Measurements from ENCODE around the gene CIAPIN1.

The CIAPIN1 gene

GRCh38 chr16:57447186-57447962, at the start of gene CIAPIN1, which contains the start of gene COQ9:
Gene CIAPIN1, minus strand, starts transcription at chr16:57447385. Its CDS starts 6,457 bp downstream, at chr16:57440928.
Gene COQ9, plus strand, starts transcription at chr16:57447479. Its CDS starts 27 bp downstream, at chr16:57447506.
- no peaks in the 10 kb centered on the region for H3K9me3 Mint-ChIP-seq
- H3K27me3 Mint-ChIP-seq = no peaks in the 10 kb centered on the region
- H3K4me3 Mint-ChIP-seq = peak within 1 kb of the TSS; percentile 92
- peaks cover 11% of the 10 kb centered on the region for H3K4me1 Mint-ChIP-seq
- peak within 1 kb of the TSS; percentile 96 for H3K27ac Mint-ChIP-seq
- peaks cover 4% of the 10 kb centered on the region for H3K36me3 Mint-ChIP-seq
- ATAC-seq (ENCODE audit: low read depth) (peak; percentile 97), DNase-seq (ENCODE audit: low spot score in 2 of 2) (peak; percentile 83 to 84)

- DNase-seq (ENCODE audit: low spot score in 2 of 2) (no peak), ATAC-seq (ENCODE audit: low read depth) (no peak)
- Mint-ChIP-seq H3K27ac (no peak overlapping the region), H3K36me3 (no peaks in the 10 kb centered on the region), H3K4me1 (peaks cover 3% of the 10 kb centered on the region), H3K27me3 (peaks cover 3% of the 10 kb centered on the region), H3K4me3 (no peak overlapping the region), H3K9me3 (no peaks in the 10 kb centered on the region)
These were observed 46.6 kb upstream of the CIAPIN1 start for GRCh38 chr16:57493767-57494166.

- H3K9me3 Mint-ChIP-seq = no peaks in the 10 kb centered on the region
- no peak overlapping the region for H3K4me3 Mint-ChIP-seq
These were observed 42.0 kb upstream of the CIAPIN1 start for GRCh38 chr16:57489229-57489628.

GRCh38 chr16:57486858-57487834, 40.0 kb upstream of the CIAPIN1 start:
- peak; percentile 17 for ATAC-seq (ENCODE audit: low read depth)
- Mint-ChIP-seq H3K27ac (peak overlapping the region; percentile 42), H3K9me3 (no peaks in the 10 kb centered on the region), H3K36me3 (no peaks in the 10 kb centered on the region), H3K4me3 (peak overlapping the region; percentile 87), H3K4me1 (peaks cover 14% of the 10 kb centered on the region), H3K27me3 (no peaks in the 10 kb centered on the region)
- no peak for DNase-seq (ENCODE audit: low spot score in 2 of 2)

More at GRCh38 chr16:57489229-57489628, 42.0 kb upstream of the CIAPIN1 start:
- Mint-ChIP-seq H3K27me3 (no peaks in the 10 kb centered on the region), H3K27ac (no peak overlapping the region), H3K4me1 (peaks cover 18% of the 10 kb centered on the region), H3K36me3 (no peaks in the 10 kb centered on the region)
- no peak for DNase-seq (ENCODE audit: low spot score in 2 of 2)
- no peak for ATAC-seq (ENCODE audit: low read depth)

GRCh38 chr16:57485916-57486857, 39.0 kb upstream of the CIAPIN1 start, which contains the start of gene DOK4:
Gene DOK4, minus strand, starts transcription at chr16:57486493. Its CDS starts 6,986 bp downstream, at chr16:57479507.
- Mint-ChIP-seq H3K4me1 (peaks cover 14% of the 10 kb centered on the region), H3K27ac (peak within 1 kb of the TSS; percentile 42), H3K9me3 (no peaks in the 10 kb centered on the region), H3K27me3 (peaks cover 2% of the 10 kb centered on the region), H3K36me3 (no peaks in the 10 kb centered on the region), H3K4me3 (peak within 1 kb of the TSS; percentile 95)
- peak; percentile 98 for ATAC-seq (ENCODE audit: low read depth)
- DNase-seq (ENCODE audit: low spot score in 2 of 2) = peak; percentile 64 to 68

GRCh38 chr16:57485091-57485915, 38.1 kb upstream of the CIAPIN1 start:
- peak overlapping the region; percentile 95 for H3K4me3 Mint-ChIP-seq
- ATAC-seq (ENCODE audit: low read depth) (no peak), DNase-seq (ENCODE audit: low spot score in 2 of 2) (no peak)
- H3K27ac Mint-ChIP-seq = no peak overlapping the region
- peaks cover 16% of the 10 kb centered on the region for H3K4me1 Mint-ChIP-seq
- peaks cover 2% of the 10 kb centered on the region for H3K27me3 Mint-ChIP-seq
- no peaks in the 10 kb centered on the region for H3K36me3 Mint-ChIP-seq
- no peaks in the 10 kb centered on the region for H3K9me3 Mint-ChIP-seq

- H3K27me3 Mint-ChIP-seq = peaks cover 2% of the 10 kb centered on the region
- no peak overlapping the region for H3K27ac Mint-ChIP-seq
- H3K4me3 Mint-ChIP-seq = no peak overlapping the region
- no peaks in the 10 kb centered on the region for H3K9me3 Mint-ChIP-seq
- no peaks in the 10 kb centered on the region for H3K36me3 Mint-ChIP-seq
- ATAC-seq (ENCODE audit: low read depth) (no peak), DNase-seq (ENCODE audit: low spot score in 2 of 2) (no peak)
- H3K4me1 Mint-ChIP-seq = peaks cover 17% of the 10 kb centered on the region
These were observed 37.4 kb upstream of the CIAPIN1 start for GRCh38 chr16:57484515-57485005.

GRCh38 chr16:57483725-57484514, 36.7 kb upstream of the CIAPIN1 start:
- Mint-ChIP-seq H3K36me3 (no peaks in the 10 kb centered on the region), H3K4me1 (peaks cover 20% of the 10 kb centered on the region), H3K27me3 (peaks cover 4% of the 10 kb centered on the region), H3K4me3 (no peak overlapping the region), H3K27ac (no peak overlapping the region), H3K9me3 (no peaks in the 10 kb centered on the region)
- no peak for DNase-seq (ENCODE audit: low spot score in 2 of 2)
- ATAC-seq (ENCODE audit: low read depth) = no peak

- no peak overlapping the region for H3K27ac Mint-ChIP-seq
- H3K4me1 Mint-ChIP-seq = peaks cover 27% of the 10 kb centered on the region
- ATAC-seq (ENCODE audit: low read depth) (no peak), DNase-seq (ENCODE audit: low spot score in 2 of 2) (no peak)
- no peak overlapping the region for H3K4me3 Mint-ChIP-seq
- H3K9me3 Mint-ChIP-seq = no peaks in the 10 kb centered on the region
- H3K27me3 Mint-ChIP-seq = peaks cover 4% of the 10 kb centered on the region
- no peaks in the 10 kb centered on the region for H3K36me3 Mint-ChIP-seq
These were observed 35.8 kb upstream of the CIAPIN1 start for GRCh38 chr16:57482845-57483545.

GRCh38 chr16:57481421-57481820, 34.2 kb upstream of the CIAPIN1 start:
- H3K27ac Mint-ChIP-seq = no peak overlapping the region
- no peak overlapping the region for H3K4me3 Mint-ChIP-seq
- no peak for ATAC-seq (ENCODE audit: low read depth)
- peaks cover 22% of the 10 kb centered on the region for H3K4me1 Mint-ChIP-seq
- no peaks in the 10 kb centered on the region for H3K36me3 Mint-ChIP-seq
- H3K27me3 Mint-ChIP-seq = peaks cover 4% of the 10 kb centered on the region
- H3K9me3 Mint-ChIP-seq = no peaks in the 10 kb centered on the region
- DNase-seq (ENCODE audit: low spot score in 2 of 2) = no peak

- Mint-ChIP-seq H3K9me3 (no peaks in the 10 kb centered on the region), H3K36me3 (no peaks in the 10 kb centered on the region), H3K27me3 (peaks cover 4% of the 10 kb centered on the region), H3K27ac (no peak overlapping the region), H3K4me3 (no peak overlapping the region), H3K4me1 (peaks cover 26% of the 10 kb centered on the region)
- DNase-seq (ENCODE audit: low spot score in 2 of 2) (no peak), ATAC-seq (ENCODE audit: low read depth) (no peak)
These were observed 33.6 kb upstream of the CIAPIN1 start for GRCh38 chr16:57480754-57481230.
